ELR (cell line): ENCODE data around the gene ZBTB7B.
A peak's percentile ranks its signal among the peaks of the same experiment; 100 is the strongest.

Experiments
- DNase-seq: peaks from one replicate; pipeline ENCODE4 v3.0.0-alpha.2; 2015; ENCODE audit warnings: low read depth

ZBTB7B gene

DNA sequence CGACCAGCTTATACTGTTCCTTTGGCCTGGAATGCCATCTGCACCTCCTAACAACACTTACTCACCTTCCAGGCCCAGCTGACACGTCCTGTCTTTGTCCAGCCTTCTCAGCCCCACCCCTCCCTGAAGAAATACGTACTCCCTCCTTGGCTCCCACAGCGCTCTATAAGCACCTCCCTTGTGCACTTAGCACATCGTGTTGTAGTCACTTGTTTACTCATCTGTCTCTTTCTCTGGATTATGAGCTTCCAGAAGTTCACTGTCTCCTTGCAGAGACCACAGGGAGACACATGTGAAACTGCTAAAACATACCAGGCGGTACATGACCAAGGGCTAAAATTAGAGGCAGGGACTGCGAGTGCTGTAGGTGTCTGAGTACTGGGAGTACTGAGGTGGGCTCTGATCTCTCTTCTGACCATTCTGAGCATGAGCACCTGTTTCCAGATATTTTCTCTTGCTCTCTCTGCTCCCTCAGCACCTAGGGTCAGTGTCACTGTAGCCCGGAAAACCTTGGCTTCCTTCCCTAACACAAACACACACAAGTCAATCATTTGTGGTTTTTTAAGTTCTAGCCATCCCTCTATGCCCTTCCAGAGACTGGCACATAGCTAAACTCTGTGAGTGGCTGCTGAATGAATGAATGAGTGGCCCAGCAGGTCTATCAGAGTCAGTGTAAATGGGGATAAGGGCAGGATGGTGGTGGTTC, 36.2 kb downstream of the ZBTB7B start:
- peak; percentile 68 for DNase-seq

DNA sequence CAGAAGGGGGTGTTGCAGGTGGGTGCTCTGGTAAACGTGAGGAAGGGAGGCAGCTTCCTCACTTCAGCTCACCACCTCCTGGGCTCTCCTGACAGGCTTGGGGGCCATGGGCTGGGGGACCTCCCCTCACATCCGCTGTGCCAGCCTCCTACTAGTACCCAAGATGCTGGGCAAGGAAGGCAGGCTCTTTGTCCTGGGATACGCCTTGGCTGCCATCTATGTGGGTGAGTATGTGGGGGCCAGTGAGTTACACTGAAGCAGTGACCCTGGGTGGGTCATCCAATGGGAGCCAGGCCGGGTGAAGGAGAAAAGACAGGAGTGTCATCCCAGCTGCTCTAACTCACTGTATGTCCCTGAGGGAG, 36.7 kb downstream of the ZBTB7B start:
- no peak for DNase-seq

DNA sequence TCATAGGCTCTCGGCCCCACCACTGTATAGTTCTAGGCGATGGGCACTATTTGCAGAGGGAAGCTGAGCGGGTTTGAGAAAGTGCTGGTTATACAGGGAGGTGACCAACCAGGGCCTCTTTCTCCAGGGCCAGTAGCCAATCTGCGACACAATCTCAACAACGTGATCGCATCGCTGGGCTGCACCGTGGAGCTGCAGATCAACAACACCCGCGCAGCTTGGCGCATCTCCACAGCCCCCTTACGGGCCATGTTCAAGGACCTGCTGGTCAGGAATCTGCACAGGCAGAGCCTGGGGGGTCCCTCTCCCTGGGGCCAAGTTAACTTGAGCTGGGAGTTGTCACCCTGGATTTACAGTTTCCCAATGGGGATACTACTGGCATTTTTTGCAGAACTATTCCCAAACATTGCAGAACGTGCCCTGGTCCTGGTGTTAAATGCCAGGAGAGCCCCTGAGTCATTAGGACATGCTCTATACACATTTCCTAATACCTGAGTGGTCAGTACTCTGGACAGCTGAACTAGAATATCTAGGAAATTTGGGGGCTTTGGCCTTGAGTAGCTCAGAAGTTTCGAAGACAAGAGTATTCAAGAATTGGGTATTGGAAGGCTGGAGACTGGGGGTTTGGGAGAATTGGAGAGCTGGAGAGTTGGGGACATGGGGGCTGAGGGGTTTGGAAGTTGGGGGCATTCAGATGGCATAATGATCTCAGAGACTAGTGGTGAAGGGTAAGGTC, 37.9 kb downstream of the ZBTB7B start:
- DNase-seq, result no peak

DNA sequence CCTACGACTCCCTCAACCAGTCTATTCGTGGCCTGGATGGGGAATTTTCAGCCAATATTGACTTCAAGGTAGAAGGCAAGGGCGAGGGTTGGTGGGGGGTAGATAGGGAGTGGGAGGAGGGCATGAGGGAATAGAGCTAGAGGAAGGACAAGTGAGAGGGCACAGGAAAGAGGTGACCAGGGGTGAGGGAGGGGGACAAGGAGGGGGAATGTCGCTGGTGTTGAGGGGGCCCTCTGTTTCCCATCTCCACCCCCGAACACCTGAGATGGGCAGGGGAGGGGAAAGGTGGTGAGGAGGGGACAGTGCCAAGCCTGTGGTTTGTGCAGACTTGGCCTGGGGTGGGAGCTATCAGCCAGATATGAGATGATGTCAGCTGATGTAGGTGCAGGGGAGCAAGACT, 40.2 kb downstream of the ZBTB7B start:
- no peak for DNase-seq

DNA sequence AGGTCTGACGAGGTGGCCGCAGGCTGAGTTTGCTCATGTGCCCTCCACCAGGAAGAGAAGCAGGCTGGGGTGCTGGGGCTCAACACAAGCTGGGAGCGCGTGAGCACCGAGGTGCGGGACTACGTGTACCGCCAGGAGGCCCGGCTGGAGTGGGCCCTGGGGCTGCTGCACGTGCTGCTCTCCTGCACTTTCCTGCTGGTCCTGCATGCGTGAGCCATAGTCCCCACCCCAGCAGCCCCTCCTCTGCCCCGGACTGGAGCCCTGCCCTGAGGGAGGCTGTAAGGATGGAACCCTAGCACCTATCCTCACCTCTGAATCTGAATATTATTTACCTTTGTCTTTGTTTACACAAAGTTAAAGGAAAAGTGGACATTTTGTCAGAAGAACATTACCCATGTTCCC, 40.7 kb downstream of the ZBTB7B start:
- DNase-seq, result no peak

DNA sequence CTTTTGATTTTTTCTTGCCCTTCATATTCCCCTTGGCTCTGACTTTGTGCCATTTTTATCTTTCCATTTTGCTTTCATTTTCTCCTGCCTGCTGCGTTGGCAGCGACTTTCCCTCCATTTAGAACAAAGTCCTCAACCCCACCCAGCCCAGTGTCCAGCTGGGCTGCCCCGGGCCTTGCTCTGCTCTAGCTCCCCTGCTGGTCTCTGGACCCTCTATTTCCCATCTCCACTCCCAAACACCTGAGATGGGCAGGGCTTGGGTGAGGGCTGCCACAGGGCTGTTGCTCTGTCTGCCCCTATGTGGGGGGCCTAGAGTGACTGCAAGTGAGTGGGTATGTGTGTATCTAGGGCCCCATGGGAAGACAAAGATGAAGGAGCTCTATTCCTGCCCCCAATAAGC, 41.2 kb downstream of the ZBTB7B start:
- no peak for DNase-seq

DNA sequence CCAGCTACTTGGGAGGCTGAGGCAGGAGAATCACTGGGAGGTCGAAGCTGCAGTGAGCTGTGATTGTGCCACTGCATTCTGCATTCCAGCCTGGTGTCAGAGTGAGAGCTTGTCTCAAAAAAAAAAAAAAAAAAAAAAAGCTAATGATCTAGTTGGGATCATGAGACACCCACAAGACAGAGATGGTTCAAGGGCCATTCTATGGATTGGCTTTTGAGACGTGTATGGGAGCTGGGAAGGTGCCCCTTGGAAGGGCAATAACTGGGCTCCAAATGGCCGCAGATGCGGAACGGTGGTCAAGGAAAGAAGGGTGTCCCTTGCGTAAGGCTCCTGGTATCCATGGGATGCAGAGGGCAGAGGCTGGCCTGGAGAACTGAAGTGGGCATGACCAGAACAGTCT, 41.8 kb downstream of the ZBTB7B start:
- no peak for DNase-seq

DNA sequence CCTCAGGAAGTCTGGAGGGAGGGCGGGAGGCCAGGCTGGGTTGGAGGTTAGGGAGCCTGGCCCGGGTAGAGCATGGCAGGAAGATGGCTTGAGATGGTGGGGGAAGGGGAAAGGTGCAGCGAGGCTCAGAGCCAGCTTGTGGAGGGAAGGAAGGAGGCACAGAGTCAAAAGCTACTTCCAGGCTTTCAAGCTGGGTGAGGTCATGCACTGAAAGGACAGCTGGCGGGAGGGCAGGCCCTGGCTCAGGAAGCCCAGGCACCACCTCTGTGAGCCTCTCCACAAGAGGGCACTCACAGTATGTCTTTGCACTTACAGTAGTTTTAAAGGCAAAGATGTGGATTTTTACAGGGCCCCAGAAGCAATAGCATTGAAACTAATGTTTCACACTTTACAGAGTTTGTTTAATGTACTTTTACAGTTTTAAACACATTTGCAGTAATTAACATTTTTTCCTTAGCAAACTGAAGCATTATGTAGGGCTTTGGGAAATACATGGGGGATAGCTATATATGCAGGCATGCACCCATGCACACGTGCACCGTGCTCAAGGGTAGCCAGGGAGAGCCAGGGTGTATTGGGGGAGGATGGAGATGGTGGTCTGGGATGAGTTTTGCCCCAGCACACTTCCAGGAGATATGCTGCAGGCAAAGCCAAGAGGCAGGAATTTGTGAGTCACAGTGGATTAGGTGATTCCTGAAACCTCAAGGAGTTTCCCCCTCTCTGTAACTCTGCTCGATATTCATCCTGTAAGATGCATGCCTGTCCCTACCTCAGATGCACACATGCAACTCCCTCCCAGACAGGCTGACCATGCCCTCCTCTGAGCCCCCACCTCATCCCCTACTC, 42.4 kb downstream of the ZBTB7B start:
- DNase-seq, result peak; percentile 88

DNA sequence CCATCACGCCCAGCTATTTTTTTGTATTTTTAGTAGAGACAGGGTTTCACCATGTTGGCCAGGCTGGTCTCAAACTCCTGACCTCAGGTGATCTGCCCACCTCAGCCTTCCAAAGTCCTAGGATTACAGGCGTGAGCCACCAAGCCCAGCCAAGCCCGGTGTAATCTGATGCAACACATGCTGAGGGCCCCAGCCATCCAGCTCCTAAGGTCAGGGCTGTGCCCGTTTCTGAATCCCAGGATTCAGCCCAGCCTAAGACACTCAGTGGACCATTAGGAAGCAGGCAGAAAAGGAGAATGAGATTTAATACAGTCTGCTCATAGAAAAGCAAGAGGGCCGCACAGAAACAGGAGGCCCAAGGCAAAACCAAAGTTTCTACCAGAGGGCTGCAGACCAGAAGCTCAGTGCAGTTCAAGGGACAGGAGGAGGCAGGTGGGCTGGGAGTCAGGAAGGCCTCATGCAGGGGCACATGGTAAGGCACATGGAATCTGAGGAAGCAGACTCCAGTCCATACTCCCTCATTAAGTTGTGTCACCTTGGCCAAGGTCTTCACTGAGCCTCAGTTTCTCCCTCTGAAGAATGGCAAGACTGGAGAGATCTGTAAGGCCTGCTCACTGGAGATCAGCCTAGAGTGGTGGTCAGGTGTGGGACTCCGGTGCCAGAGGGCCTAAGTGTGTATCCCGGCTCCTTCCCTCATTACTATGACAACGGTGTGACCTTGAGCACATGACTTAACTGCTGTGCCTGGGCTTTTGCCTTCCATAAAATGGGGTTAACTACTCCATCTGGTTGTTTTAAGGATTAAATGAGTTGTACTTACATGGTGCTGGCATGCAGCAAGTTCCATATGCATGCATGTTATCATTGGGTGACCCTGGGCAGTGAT, 46.1 kb downstream of the ZBTB7B start:
- DNase-seq, result no peak

DNA sequence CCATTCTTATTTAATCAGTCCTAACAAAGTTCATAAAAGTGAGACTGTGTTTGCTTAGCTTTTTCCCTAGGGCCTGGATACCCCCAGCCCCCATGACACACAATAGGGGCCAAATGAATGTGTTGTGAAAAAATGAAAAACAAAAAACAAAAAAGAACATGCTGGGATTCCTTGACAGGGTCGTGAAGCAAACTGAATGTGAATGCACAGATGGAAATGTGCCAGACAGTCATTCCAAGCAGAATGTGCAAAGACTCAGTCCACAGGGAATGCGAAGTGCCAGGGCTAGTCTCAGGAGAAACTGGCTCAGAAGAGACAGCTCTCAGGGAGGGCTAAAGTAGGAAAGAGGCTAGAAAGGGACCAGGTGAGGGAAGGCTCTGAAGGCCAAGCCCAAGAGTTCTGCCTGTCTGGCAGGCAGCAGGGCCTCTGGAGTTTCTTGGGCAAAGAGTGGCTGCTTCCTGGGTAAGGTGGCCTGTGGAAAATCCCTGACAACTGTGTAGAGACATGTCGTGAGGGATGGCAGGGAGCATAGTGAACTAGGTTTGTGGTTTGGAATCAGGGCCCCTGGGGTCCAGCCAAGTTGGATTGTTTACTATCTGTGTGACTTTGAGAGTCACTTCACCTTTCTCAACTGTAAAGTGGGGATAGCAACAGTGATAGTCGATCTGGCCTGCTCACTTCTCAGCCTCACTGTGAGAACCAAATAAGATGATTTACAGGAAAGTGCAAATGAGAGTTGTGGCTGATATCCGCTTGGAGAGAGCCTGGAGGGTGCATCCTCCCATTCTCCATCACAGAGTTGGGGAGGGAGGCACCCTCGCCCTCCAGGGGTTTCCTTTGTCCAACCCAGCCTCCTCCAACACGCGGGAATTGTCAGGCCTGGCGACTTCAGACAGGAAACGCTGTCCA, 47.3 kb downstream of the ZBTB7B start:
- DNase-seq, result peak; percentile 69

DNA sequence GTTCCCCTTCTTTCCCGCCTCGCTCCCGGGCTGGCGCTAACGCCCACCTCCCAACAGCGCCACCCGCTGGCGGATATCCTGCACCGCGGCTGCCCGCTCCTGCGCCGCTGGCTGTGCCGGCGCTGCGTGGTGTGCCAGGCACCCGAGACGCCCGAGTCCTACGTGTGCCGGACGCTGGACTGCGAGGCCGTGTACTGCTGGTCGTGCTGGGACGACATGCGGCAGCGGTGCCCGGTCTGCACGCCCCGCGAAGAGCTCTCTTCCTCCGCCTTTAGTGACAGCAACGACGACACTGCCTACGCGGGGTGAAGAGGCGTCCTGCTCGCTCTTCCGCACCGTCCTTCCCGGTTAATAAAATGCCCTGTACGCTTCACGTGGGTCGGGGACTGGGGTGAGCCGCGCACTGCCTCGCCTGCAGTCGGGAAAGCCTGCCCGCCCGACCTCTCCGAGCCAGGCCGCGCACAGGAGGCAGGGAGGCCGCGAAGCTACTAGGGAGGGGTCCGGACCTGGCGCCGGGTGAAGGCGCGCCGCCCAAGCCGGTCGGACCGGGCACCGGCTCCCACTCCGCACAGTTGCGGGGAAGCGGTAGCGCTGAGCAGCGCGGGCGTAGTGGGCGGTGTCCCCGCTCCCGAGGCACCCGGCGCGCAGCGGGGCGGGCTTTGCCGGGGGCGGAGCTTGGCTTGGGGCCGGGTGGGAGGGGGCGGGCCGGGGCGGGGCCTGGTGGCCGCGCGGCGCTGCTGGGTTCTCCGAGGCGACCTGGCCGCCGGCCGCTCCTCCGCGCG, 48.1 kb downstream of the ZBTB7B start, which contains the start of gene ADAM15:
TSS of gene ADAM15 (plus strand) at position 757 of the 782 bp plus-strand sequence. CDS start 71 bp downstream, outside the sequence.
- peak; percentile 86 for DNase-seq

DNA sequence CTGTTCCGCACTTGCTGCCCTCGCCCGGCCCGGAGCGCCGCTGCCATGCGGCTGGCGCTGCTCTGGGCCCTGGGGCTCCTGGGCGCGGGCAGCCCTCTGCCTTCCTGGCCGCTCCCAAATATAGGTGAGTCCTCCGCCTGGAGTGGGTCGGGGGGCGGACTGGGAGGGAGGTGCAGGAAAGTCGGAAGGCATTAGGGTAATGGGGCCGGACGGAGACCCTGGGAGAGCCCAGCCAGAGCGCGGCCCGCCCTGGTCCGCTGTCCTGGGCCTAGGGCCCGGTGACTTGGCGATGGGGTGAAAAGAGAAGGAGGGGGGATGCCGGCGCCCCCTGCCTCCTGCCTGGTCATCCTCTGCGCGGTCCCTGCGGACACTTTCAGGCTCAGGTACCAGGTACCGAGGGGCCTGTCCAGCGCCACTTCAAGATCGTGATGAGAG, 48.8 kb downstream of the ZBTB7B start:
- DNase-seq, result no peak

DNA sequence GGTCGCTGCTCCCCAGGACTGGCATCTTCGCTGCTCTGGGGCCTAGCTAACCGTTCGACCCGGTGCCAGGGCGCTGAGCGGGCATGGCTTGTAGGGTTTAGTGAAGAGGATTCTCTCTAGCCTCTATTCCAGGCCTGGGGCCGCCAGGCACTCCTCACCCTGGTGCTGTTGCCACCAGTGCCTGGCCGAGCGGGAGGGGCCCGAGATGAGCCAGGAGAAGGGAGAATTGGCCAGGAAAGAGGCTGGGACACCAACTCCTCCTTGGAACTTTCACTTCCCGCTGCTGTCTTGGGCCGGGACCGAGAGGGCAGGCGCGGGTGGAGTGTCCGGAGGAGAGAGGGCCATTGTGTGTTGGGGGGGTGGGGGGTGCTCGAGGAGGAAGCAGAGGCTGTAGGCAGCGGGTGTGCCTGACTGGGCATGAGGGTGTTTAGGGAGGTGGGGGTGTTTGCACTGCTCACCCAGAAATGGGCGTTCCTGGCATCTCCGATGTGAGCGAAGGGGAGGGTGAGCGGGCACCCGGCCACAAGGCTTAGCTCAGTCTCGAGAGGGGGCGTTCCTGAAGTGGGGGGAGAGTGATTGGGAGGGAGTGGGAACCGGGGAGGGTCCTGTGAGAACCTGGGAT, 49.3 kb downstream of the ZBTB7B start:
- DNase-seq, result peak; percentile 55

DNA sequence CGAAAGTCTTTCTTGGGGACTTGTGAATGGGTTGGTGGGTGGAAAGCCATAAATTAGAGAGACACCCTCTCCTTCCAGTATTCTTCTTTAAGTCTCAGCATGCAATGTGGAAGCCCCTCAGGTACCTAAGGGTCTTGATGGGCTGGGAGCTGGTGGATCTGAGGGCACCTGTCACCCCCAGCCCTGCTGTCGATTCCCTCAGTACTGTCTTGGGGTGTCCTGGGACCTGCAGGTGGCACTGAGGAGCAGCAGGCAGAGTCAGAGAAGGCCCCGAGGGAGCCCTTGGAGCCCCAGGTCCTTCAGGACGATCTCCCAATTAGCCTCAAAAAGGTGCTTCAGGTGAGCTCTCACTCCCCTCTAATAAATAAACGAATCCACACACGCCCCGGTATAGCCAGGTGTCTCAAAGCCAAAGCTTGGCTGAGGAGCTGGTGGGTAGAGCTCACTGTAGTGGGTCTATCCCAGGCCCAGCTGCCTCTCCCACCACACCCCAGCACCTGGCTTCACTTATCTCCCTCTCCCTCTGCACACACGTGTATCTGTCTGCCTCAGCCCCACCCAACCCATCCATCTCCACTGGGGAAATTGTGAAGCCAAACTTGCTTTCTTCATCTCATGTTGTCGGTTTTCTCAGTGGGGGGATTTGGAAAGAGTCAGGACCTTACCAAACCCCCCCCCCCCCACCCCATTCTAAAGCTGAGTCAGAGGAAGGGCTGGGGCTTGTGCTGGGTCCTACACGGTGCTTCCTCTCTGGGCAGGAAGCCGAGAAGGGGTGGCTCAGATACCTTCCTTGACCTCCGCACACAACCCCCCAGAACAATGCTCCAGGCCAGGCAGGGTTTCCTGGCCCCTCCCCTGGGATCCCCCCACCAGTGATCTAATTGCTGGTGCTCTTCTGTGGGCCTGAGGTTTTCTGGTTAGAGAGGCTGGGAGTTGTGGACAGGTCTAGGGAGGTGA, 50.1 kb downstream of the ZBTB7B start:
- peak; percentile 47 for DNase-seq

DNA sequence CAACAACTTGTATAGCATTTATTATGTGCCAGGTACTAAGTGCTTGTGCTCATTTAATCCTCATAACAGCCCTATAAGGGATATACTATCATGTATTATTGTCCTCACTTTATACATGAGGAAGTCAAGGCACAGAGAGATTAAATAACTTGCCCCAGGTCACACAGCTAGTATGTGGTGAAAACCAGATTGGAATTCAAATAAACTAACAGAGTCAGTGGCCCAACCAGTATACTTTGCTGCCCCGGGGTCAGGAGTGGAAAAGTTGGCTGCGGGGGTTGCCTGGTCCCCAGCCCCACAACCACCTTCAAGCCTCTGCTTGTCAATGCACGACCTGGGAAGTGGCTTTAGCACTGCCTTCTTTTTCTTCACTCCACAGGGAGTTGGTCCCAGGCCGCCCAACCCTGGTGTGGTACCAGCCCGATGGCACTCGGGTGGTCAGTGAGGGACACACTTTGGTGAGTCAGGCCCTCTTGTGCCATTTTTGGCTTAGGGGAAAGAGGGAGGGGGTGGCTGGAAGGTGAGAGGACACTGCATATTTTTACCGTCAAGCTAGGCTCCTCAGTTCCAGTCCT, 51.0 kb downstream of the ZBTB7B start:
- DNase-seq, result no peak

DNA sequence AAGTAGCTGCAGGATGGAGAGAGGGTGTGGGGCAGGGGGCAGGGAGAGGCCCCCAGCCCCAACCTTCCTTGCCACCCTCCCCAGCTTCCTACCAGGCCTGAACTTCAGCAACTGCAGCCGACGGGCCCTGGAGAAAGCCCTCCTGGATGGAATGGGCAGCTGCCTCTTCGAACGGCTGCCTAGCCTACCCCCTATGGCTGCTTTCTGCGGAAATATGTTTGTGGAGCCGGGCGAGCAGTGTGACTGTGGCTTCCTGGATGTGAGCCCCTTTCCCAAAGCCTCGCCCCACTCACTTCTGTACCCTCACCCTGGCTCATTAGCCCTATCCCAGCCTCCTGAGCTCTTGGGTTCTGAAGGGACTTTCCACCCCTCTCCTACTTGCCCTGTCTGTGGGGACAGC, 54.5 kb downstream of the ZBTB7B start:
- DNase-seq, result no peak

DNA sequence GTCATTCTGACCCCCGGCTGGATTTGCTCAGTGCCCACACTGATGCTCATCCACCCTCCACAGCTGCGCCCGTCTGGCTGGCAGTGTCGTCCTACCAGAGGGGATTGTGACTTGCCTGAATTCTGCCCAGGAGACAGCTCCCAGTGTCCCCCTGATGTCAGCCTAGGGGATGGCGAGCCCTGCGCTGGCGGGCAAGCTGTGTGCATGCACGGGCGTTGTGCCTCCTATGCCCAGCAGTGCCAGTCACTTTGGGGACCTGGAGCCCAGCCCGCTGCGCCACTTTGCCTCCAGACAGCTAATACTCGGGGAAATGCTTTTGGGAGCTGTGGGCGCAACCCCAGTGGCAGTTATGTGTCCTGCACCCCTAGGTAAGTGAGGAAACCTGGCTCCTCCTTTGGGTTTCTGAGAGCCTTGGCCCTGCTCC, 55.2 kb downstream of the ZBTB7B start:
- DNase-seq, result no peak

DNA sequence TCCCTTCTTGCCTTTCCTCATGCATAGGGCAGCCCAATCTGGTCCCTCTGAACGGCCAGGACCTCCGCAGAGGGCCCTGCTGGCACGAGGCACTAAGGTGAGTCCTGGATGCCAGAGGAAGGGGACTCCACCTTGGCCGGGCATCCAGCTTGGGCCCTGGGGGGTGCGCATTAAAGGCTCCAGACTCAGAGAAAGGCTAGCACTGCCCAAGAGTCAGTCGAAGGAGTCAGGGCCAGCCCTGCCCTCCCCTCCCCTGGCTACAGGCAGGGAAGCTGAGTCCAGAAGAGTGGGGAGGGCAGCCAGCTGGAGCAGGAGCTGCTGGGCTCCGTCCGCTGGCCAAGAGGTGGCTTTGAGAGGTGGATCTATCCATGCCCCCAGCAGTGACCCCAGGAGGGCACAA, 58.1 kb downstream of the ZBTB7B start:
- DNase-seq, result no peak
